OCI-LY1 (cell line): ENCODE measurements around the gene NREP.

Experiments used
- H2AFZ ChIP-seq: fragments of 200-600 bp; sonication (generic), shearing (Covaris generic); 2 replicates; pipeline ENCODE4 v1.6.0; 2014; ENCODE audit warnings: antibody characterized with exemption, mild to moderate bottlenecking, low read length
- H3F3A ChIP-seq: fragments of 200-600 bp; sonication (generic), shearing (Covaris generic); 2 replicates; pipeline ENCODE4 v1.6.0; 2014; ENCODE audit warnings: mild to moderate bottlenecking, antibody characterized with exemption, low read length, moderate library complexity; ENCODE audit not compliant: insufficient read depth
- H3K27ac ChIP-seq: fragments of 200-600 bp; sonication (generic); 2 replicates; pipeline ENCODE4 v1.5.1; 2014; ENCODE audit warnings: low read length, mixed run types, mild to moderate bottlenecking, low read depth; ENCODE audit not compliant: poor library complexity, severe bottlenecking
- H3K27me3 ChIP-seq: fragments of 200-600 bp; sonication (generic); 2 replicates; pipeline ENCODE4 v1.6.0; 2014; ENCODE audit warnings: antibody characterized with exemption, mild to moderate bottlenecking, low read length, moderate library complexity; ENCODE audit not compliant: insufficient read depth
- H3K36me3 ChIP-seq: fragments of 200-600 bp; sonication (generic); 2 replicates; pipeline ENCODE4 v1.6.1; 2014; ENCODE audit warnings: mild to moderate bottlenecking, antibody characterized with exemption, low read length, moderate library complexity, mixed read lengths; ENCODE audit not compliant: insufficient read depth
- H3K4me1 ChIP-seq: fragments of 200-600 bp; sonication (generic); 2 replicates; pipeline ENCODE4 v1.5.1; 2014; ENCODE audit warnings: mild to moderate bottlenecking, low read length, moderate library complexity; ENCODE audit not compliant: insufficient read depth, severe bottlenecking
- H3K4me2 ChIP-seq: fragments of 200-600 bp; sonication (generic), shearing (Covaris generic); 2 replicates; pipeline ENCODE4 v1.6.1; 2014; ENCODE audit warnings: low read length
- H3K4me3 ChIP-seq: fragments of 200-600 bp; sonication (generic); 2 replicates; pipeline ENCODE4 v1.5.1; 2014; ENCODE audit warnings: low read length, low read depth, mild to moderate bottlenecking, mixed read lengths; ENCODE audit not compliant: poor library complexity, severe bottlenecking
- H3K79me2 ChIP-seq: fragments of 200-600 bp; shearing (Covaris generic); 2 replicates; pipeline ENCODE4 v1.6.1; 2016; ENCODE audit warnings: mixed run types, low read length, mixed read lengths; ENCODE audit not compliant: insufficient read depth
- H3K9ac ChIP-seq: fragments of 200-600 bp; sonication (generic), shearing (Covaris generic); 2 replicates; pipeline ENCODE4 v1.6.1; 2014; ENCODE audit warnings: mild to moderate bottlenecking, low read length, mixed read lengths
- H3K9me2 ChIP-seq: fragments of 200-600 bp; sonication (generic), shearing (Covaris generic); 2 replicates; pipeline ENCODE4 v1.6.1; 2014; ENCODE audit warnings: low read depth, mild to moderate bottlenecking, low read length, mixed read lengths
- H3K9me3 ChIP-seq: fragments of 200-600 bp; shearing (Covaris generic); 2 replicates; pipeline ENCODE4 v1.6.1; 2014; ENCODE audit warnings: low read length, mixed read lengths
- H4K20me1 ChIP-seq: fragments of 200-600 bp; sonication (generic), shearing (Covaris generic); 2 replicates; pipeline ENCODE4 v1.6.0; 2016; ENCODE audit warnings: mild to moderate bottlenecking, low read length; ENCODE audit not compliant: insufficient read depth
- CTCF ChIP-seq: fragments of 200-600 bp; sonication (generic), shearing (Covaris generic); IDR thresholded peaks from 2 replicates; pipeline ENCODE4 v1.5.1; 2017; ENCODE audit warnings: mild to moderate bottlenecking, antibody characterized with exemption, low read length, moderate library complexity, mixed read lengths
- EZH2 ChIP-seq: fragments of 200-600 bp; sonication (generic), shearing (Covaris generic); IDR thresholded peaks from 2 replicates; pipeline ENCODE4 v1.8.0; 2017; ENCODE audit warnings: borderline replicate concordance, mixed run types, mild to moderate bottlenecking, antibody characterized with exemption, low read length, moderate library complexity, mixed read lengths

NREP gene

GRCh38 chr5:111735583-111736270 is 21.3 kb downstream of the NREP start:
- Histone ChIP-seq H3K36me3 (peaks cover 42% of the 10 kb centered on the region), H3F3A (no peaks in the 10 kb centered on the region), H3K4me1 (peaks cover 6% of the 10 kb centered on the region), H4K20me1 (no peaks in the 10 kb centered on the region), H2AFZ (no peak overlapping the region), H3K4me2 (no peak overlapping the region), H3K9me3 (no peaks in the 10 kb centered on the region), H3K9ac (no peak overlapping the region), H3K4me3 (no peak overlapping the region), H3K79me2 (no peaks in the 10 kb centered on the region), H3K27ac (no peak overlapping the region), H3K27me3 (no peaks in the 10 kb centered on the region), H3K9me2 (no peaks in the 10 kb centered on the region)
- TF ChIP-seq CTCF (no peak), EZH2 (no peak)

- H3K36me3 ChIP-seq: peaks cover 46% of the 10 kb centered on the region
- H3K9me3 ChIP-seq: no peaks in the 10 kb centered on the region
- no peak overlapping the region for H3K27ac ChIP-seq
- H3F3A ChIP-seq: no peaks in the 10 kb centered on the region
- no peak overlapping the region for H3K4me2 ChIP-seq
- no peak for TF ChIP-seq CTCF
- no peak for TF ChIP-seq EZH2
- H3K9me2 ChIP-seq: no peaks in the 10 kb centered on the region
- H3K9ac ChIP-seq: no peak overlapping the region
- H4K20me1 ChIP-seq: no peaks in the 10 kb centered on the region
- no peak overlapping the region for H2AFZ ChIP-seq
- no peak overlapping the region for H3K4me3 ChIP-seq
- H3K79me2 ChIP-seq: no peaks in the 10 kb centered on the region
- no peaks in the 10 kb centered on the region for H3K27me3 ChIP-seq
- peaks cover 6% of the 10 kb centered on the region for H3K4me1 ChIP-seq
These were observed 22.4 kb downstream of the NREP start for GRCh38 chr5:111734597-111734996.

- H3K9me3 ChIP-seq: no peaks in the 10 kb centered on the region
- no peak overlapping the region for H3K4me2 ChIP-seq
- H3K9ac ChIP-seq: no peak overlapping the region
- TF ChIP-seq EZH2 (no peak), CTCF (no peak)
- no peak overlapping the region for H3K4me3 ChIP-seq
- H4K20me1 ChIP-seq: no peaks in the 10 kb centered on the region
- H3K27ac ChIP-seq: no peak overlapping the region
- H3K36me3 ChIP-seq: peaks cover 50% of the 10 kb centered on the region
- H3K9me2 ChIP-seq: no peaks in the 10 kb centered on the region
- no peaks in the 10 kb centered on the region for H3K79me2 ChIP-seq
- H3F3A ChIP-seq: no peaks in the 10 kb centered on the region
- H3K27me3 ChIP-seq: no peaks in the 10 kb centered on the region
- H2AFZ ChIP-seq: no peak overlapping the region
- H3K4me1 ChIP-seq: peaks cover 6% of the 10 kb centered on the region
These were observed 23.0 kb downstream of the NREP start for GRCh38 chr5:111734013-111734412.
